Measurements from ENCODE around the gene BCAN.
"Not testable (repeated sequence)": the region's sequence is repeated elsewhere in the genome, so short reads cannot be mapped to it uniquely, and the experiment has no call there.

Gene BCAN

DNA sequence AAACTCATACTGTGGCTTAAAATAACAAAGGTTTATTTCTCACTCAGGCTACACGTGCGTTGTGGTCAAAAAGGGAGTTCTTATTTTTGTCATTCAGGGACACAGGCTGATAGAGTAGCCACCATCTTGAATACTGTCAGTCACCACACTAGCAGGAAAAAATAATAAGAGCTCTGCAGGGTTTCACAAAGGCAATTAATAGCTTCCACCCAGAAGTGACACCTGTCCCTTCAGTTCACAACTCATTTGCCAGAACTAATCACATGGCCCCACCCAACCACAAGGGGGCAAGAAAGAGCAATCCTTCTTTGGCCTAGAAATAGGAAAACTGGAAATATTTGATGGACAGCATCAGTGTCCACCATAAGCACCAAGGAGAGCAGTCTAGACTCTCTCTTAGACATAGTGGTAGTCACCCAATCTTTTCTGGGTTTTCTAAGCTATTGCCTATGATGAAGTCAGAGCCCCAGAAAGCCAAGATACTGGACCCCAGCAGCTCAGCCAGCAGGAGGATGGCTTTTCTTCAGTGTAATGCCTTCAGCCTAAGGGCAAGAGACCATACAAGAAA lies 14.5 kb upstream of the BCAN start:
- peak overlapping the region in 1 of 3 experiments; percentile 5 for H3K4me3 Mint-ChIP-seq
- H3K27me3 Mint-ChIP-seq (ENCODE audit: low read depth), result peaks cover 91% of the 10 kb centered on the region
- H3K4me1 Mint-ChIP-seq, result peaks cover 8% of the 10 kb centered on the region
- H3K36me3 Mint-ChIP-seq (ENCODE audit: low read depth), result peaks cover 3% of the 10 kb centered on the region
- H3K9me3 Mint-ChIP-seq, result peaks cover 4% of the 10 kb centered on the region
- TF ChIP-seq, protein P1, sequence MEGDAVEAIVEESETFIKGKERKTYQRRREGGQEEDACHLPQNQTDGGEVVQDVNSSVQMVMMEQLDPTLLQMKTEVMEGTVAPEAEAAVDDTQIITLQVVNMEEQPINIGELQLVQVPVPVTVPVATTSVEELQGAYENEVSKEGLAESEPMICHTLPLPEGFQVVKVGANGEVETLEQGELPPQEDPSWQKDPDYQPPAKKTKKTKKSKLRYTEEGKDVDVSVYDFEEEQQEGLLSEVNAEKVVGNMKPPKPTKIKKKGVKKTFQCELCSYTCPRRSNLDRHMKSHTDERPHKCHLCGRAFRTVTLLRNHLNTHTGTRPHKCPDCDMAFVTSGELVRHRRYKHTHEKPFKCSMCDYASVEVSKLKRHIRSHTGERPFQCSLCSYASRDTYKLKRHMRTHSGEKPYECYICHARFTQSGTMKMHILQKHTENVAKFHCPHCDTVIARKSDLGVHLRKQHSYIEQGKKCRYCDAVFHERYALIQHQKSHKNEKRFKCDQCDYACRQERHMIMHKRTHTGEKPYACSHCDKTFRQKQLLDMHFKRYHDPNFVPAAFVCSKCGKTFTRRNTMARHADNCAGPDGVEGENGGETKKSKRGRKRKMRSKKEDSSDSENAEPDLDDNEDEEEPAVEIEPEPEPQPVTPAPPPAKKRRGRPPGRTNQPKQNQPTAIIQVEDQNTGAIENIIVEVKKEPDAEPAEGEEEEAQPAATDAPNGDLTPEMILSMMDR (IDR thresholded peaks at IDR 0.05; ENCODE audit: unreplicated experiment in 3 of 3), result peak; percentile 46 to 64 (median 58)
- H3K27ac Mint-ChIP-seq, result no peak overlapping the region

DNA sequence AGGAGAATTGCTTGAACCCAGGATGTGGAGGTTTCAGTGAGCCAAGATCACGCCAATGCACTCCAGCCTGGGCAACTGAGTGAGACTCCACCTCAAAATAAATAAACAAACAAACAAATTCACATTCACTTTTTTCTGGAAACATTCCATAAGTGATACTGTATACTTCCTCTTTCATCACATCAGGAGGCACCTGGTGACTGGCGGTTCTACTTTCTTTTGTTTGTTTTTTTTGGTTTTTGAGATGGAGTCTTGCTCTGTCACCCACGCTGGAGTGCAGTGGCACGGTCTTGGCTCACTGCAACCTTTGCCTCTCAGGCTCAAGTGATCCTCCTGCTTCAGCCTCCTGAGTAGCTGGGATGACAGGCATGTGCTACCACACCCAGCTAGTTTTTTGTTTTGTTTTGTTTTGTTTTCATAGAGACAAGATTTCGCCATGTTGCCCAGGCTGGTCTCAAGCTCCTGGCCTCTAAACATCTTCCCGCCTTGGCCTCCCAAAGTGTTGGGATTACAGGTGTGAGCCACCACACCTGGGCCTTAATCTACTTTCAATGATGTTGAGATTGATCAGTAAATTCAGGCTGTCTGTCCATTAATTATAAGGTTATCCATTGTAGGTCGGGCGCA lies 12.0 kb upstream of the BCAN start:
- no peak overlapping the region for H3K4me3 Mint-ChIP-seq
- peaks cover 89% of the 10 kb centered on the region for H3K27me3 Mint-ChIP-seq (ENCODE audit: low read depth)
- H3K9me3 Mint-ChIP-seq, result peaks cover 4% of the 10 kb centered on the region
- TF ChIP-seq, protein P1 (IDR thresholded peaks at IDR 0.05; ENCODE audit: unreplicated experiment in 3 of 3), result no peak
- H3K36me3 Mint-ChIP-seq (ENCODE audit: low read depth), result no peaks in the 10 kb centered on the region
- H3K27ac Mint-ChIP-seq, result no peak overlapping the region
- H3K4me1 Mint-ChIP-seq, result peaks cover 8% of the 10 kb centered on the region

DNA sequence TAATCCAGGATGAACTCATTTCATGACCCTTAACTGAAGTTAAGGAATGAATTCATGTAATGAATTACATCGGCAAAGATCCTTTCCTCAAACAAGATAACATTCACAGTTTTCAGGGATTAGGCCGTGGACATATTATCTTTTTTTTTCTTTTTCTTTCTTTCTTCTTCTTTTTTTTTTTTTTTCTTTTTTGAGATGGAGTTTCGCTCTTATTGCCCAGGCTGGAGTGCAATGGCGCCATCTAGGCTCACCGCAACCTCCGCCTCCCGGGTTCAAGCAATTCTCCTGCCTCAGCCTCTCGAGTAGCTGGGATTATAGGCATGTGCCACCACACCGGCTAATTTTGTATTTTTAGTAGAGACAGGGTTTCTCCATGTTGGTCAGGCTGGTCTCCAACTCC lies 10.8 kb upstream of the BCAN start:
- not testable (repeated sequence) for H3K4me1 Mint-ChIP-seq; H3K27ac Mint-ChIP-seq; H3K4me3 Mint-ChIP-seq; H3K9me3 Mint-ChIP-seq; H3K36me3 Mint-ChIP-seq (ENCODE audit: low read depth)
- H3K27me3 Mint-ChIP-seq (ENCODE audit: low read depth), result peaks cover 89% of the 10 kb centered on the region

DNA sequence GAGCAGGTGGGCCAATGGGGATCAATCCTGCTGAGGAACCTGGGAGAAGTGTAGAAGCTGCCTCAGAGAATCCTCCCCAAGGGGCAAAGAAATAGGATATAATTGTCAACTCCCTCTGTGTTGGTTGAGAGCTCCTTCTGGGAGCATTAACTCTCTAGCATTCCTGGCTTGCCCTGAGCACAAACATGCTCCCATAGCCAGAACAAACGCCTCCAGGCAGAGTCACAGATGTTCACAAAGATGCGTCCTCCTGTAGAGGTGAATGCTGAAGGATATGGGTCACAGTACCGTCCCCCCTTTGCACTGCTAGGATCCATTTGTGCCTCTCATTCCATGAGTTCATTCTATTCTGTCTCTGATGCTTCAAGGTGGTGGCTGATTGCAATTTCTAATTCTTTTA lies 9.6 kb upstream of the BCAN start:
- Mint-ChIP-seq H3K4me1 (no peaks in the 10 kb centered on the region), H3K27ac (no peak overlapping the region), H3K36me3 (ENCODE audit: low read depth) (no peaks in the 10 kb centered on the region), H3K27me3 (ENCODE audit: low read depth) (peaks cover 90% of the 10 kb centered on the region), H3K9me3 (peaks cover 2% of the 10 kb centered on the region), H3K4me3 (no peak overlapping the region)
- TF ChIP-seq, protein P1 (IDR thresholded peaks at IDR 0.05; ENCODE audit: unreplicated experiment in 3 of 3), result no peak

DNA sequence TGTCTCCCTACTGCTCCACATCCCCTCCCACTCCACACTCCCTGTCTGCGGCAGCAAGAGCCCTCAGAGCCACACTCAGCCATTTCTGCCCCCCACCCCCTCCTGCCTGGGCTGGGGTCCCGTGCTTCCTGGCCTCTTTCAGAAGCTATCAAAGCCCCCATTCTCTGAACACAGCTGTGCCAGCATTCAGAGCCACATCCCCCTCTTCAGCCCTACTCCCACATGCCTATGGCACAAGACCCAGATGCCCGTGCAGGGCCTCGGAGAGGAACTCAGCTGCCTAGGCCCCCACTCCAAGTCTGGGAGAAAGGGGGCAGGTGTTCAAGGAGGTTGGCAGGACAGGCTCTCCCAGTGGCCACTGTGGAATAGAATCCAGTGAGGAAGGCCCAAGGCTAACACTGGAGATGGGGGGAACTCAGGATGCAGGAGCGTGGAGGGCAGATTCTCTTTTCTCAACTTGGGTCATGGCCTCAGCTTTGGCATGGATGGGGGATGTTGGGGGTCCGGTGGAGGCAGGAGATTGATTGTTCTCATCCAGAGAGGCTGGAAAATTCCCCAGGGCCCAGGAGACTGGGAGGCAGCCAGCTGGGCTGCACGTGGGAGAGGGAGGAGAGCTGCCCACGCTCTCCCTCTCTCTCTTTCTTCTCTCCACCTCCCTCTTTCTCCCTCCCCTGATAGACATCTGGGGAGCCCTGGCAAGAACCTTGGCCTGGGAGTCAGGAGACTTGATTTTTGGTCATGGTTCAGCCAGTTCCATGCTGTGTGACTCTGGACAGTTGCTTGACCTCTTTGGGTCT lies 3.5 kb upstream of the BCAN start:
- Mint-ChIP-seq H3K27me3 (ENCODE audit: low read depth) (peaks cover 84% of the 10 kb centered on the region), H3K4me3 (peak overlapping the region; percentile 29 to 34 (median 33)), H3K36me3 (ENCODE audit: low read depth) (no peaks in the 10 kb centered on the region), H3K4me1 (peaks cover 29% of the 10 kb centered on the region), H3K27ac (peak overlapping the region in 2 of 3 experiments; percentile 20 to 50), H3K9me3 (no peaks in the 10 kb centered on the region)
- TF ChIP-seq, protein P1 (IDR thresholded peaks at IDR 0.05; ENCODE audit: unreplicated experiment in 3 of 3), result no peak

DNA sequence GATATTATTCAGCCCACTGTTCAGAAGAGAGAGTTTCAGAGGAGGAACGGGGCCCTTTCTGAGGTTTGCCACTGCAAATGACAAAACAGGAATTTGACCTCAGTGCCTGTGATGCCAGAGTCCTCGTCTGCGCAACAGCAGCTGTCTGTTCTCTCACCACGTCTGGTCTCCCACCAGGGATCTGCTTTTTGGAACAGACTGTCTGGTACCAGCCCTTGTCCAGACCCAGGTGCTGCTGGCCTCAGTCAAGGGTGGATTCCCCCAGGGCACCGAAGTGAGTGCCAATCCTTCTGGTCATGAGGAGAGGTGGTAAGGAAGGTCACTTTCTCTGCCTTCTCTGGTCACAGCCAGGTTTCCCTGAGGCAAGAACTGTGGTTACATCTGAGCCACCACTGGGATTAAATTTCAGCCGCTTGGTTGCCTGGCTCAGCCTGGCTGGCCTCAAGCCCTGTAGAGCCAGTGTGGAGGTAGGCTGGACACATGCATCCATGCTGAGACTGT lies 2.3 kb upstream of the BCAN start:
- Mint-ChIP-seq H3K4me1 (peaks cover 29% of the 10 kb centered on the region), H3K27ac (no peak overlapping the region), H3K4me3 (peak overlapping the region; percentile 34 to 38 (median 36)), H3K9me3 (no peaks in the 10 kb centered on the region), H3K27me3 (ENCODE audit: low read depth) (peaks cover 84% of the 10 kb centered on the region), H3K36me3 (ENCODE audit: low read depth) (no peaks in the 10 kb centered on the region)
- TF ChIP-seq, protein P1 (IDR thresholded peaks at IDR 0.05; ENCODE audit: unreplicated experiment in 3 of 3), result no peak
